ENCODE data around the gene OR4D10. TPM values are rescaled to one million over a fixed set of nuclear protein-coding genes. Genes with fewer than 3 reads are reported as not detected.

Gene OR4D10
- total RNA-seq (not detected in 2 replicates), polyA plus RNA-seq (not detected in 2 replicates), polyA minus RNA-seq (not detected in 2 replicates), Bru-seq, nascent RNA (not detected), BruChase-seq, experiment 1, labeled RNA remaining after a 6-hour chase (not detected), BruChase-seq, experiment 2, labeled RNA remaining after a 2-hour chase (not detected)
- not detected in 2 replicates for polyA plus RNA-seq (2011; cell fraction: cytosol; rRNA removed)
- polyA plus RNA-seq (2011; cell fraction: nucleus; rRNA removed): not detected in 2 replicates
- polyA plus RNA-seq (2012): not detected in 2 replicates
- not detected for polyA minus RNA-seq (2011; cell fraction: cytosol; rRNA and poly(A)+ RNA removed)
- polyA minus RNA-seq (2011; cell fraction: nucleus; rRNA and poly(A)+ RNA removed): not detected in 2 replicates
- long read RNA-seq: 0 reads

GRCh38 chr11:59473015-59473414 lies at the start of gene OR4D10:
OR4D10 (plus strand) TSS chr11:59473315; CDS start chr11:59477430, 4,115 bp downstream.
- TF ChIP-seq POLR2A (IDR thresholded peaks at IDR 0.05; ENCODE audit: low read depth, low read length) (no peak), POLR2AphosphoS5 (IDR thresholded peaks at IDR 0.05; ENCODE audit: insufficient read depth, low read depth, low read length) (no peak), GATA2 (IDR thresholded peaks at IDR 0.05; ENCODE audit: insufficient read depth, insufficient read length, low read depth, low read length) (no peak), EZH2 (IDR thresholded peaks at IDR 0.05; ENCODE audit: borderline replicate concordance, low read depth, low read length, severe bottlenecking) (no peak), FOS (IDR thresholded peaks at IDR 0.05; ENCODE audit: borderline replicate concordance, insufficient read depth, low read length) (no peak), MAX (IDR thresholded peaks at IDR 0.05; ENCODE audit: insufficient read depth, insufficient read length) (no peak), CTCF (IDR thresholded peaks at IDR 0.05; ENCODE audit: extremely low read depth in 1 of 2, insufficient read depth in 1 of 2, low read depth in 1 of 2, low read length in 2 of 2) (no peak)
- H3K36me3 ChIP-seq (ENCODE audit: control insufficient read depth in 2 of 2, extremely low read depth in 1 of 2, insufficient read depth in 2 of 2, low read length in 2 of 2): no peaks in the 10 kb centered on the region
- no peaks in the 10 kb centered on the region for H3K27me3 ChIP-seq (ENCODE audit: control insufficient read depth in 2 of 2, insufficient read depth in 2 of 2, low read length in 2 of 2)
- no peak within 1 kb of the TSS for H3K4me3 ChIP-seq (replicated peaks in 1 of 3; ENCODE audit: insufficient read depth in 1 of 3, low read depth in 1 of 3, low read length in 3 of 3)
- FAIRE-seq (no peak), DNase-seq (ENCODE audit: low read depth, low spot score) (no peak)
- dilution Hi-C loops (cut with MboI; ENCODE audit: extremely low pct_ligation_motif_present, low sequenced_read_pairs) (no loop called here), intact Hi-C loops (cut with micrococcal nuclease) (no loop called here)
- POLR2A ChIA-PET: no interaction called here
- no peaks in the 10 kb centered on the region for H3K79me2 ChIP-seq (ENCODE audit: control insufficient read depth, insufficient read depth, low read length)
- no peak within 1 kb of the TSS for H3K9ac ChIP-seq (replicated peaks; ENCODE audit: extremely low read depth, insufficient read depth, low read length)
- CTCF ChIA-PET: no interaction called here
- no peak within 1 kb of the TSS for H3K27ac ChIP-seq (ENCODE audit: insufficient read depth, low read depth, low read length)
- H3K4me2 ChIP-seq (ENCODE audit: insufficient read depth, low read length): no peak within 1 kb of the TSS
- H4K20me1 ChIP-seq (replicated peaks; ENCODE audit: control insufficient read depth, extremely low read depth, insufficient read depth, low read length): no peaks in the 10 kb centered on the region
- no peaks in the 10 kb centered on the region for H3K9me3 ChIP-seq (replicated peaks; ENCODE audit: control insufficient read depth, insufficient read depth, low read length)
- no peak within 1 kb of the TSS for H2AFZ ChIP-seq (ENCODE audit: low read depth, low read length)
- H3K9me1 ChIP-seq (replicated peaks; ENCODE audit: control insufficient read depth, extremely low read depth, insufficient read depth, low read length): no peaks in the 10 kb centered on the region
- H3K4me1 ChIP-seq (ENCODE audit: control insufficient read depth, extremely low read depth, insufficient read depth, low read length): no peaks in the 10 kb centered on the region
- BruUV-seq (replicated peaks): no TSS peak

All from endothelial cell of umbilical vein (primary cell).